Stimulated activated naive CD4-positive, alpha-beta T cell (primary cell): ENCODE measurements around the gene TAS2R20.

Source experiments
- DNase-seq, 6 experiments: peaks; one replicate each; lab custom pipeline; 2025; lab: John Stamatoyannopoulos, UW

Gene TAS2R20

DNA sequence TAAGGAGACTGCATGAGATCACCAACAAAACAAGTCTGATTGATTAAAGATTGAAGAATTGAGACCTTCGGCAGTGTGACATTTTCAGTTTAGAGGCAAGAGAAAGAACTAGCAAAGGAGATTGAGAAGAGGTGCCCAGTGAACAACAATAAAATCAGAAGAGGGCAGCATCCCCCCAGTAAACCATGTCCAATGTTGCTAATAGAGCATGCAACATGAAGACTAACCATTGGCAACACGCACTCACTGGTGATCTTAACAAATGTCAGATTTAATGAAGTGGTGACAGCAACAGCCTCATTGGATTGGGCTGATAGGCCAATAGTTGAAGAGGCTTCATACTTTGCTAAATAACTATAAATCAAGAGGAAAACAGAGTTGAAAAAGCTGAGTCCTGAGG, 38.3 kb downstream of the TAS2R20 start:
- DNase-seq = no peak

DNA sequence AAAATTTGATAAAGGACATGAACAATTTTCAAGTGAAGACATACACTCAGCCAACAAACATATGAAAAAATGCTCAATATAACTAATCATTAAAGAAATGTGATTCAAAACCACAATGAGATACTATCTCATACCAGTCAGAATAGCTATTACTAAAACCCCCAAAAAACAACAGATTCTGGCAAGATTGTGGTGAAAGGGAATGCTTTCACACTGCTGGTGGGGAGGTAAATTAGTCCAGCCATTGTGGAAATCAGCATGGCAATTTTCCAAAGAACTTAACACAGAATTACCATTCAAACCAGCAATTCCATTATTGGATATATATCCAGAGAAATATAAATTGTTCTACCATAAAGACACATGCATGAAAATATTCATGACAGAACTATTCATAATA, 40.4 kb downstream of the TAS2R20 start:
- DNase-seq = no peak

DNA sequence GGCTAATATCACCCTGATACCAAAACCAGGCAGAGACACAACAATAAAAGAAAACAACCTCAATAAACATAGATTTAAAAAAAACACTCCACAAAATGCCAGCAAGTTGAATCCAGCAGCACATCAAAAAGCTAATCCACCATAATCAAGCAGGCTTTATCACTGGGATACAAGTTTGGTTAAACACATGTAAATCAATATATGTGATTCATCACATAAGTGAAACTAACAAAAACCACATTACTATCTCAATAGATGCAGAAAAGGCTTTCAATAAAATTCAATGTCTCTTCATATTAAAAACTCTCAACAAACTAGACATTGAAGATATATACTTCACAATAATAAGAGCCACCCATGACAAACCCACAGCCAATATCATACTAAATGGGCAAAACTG, 42.0 kb downstream of the TAS2R20 start:
- no peak for DNase-seq

DNA sequence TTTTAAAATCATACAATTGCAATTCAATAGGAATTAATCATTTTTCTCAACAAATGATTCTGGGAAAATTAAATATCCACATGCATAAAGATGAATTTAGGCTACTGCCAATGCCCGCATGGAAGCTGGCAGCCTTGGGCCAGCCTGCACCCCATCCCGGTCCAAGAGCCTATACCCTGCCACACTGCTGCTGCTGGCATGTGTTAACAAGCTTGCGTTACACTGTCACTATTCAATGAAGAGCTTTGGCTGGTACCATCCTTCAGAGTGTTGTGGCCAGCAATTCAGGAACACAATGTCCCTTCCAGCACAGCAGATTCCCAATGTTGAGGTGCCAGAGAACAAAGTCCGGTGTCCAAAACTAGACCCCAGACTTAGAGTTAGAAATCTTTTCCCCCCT, 45.5 kb downstream of the TAS2R20 start:
- no peak for DNase-seq
